RWPE1 (cell line): ENCODE data around the gene MIB1.

ENCODE experiments used
- CTCF ChIA-PET: fragments of 350-600 bp; sonication (Branson Sonifier 250); formaldehyde crosslinking; extraction: SDS; loops from one replicate; lab custom pipeline; 2021; lab: Yijun Ruan, JAX
- POLR2A ChIA-PET: fragments of 400-600 bp; formaldehyde crosslinking; extraction: SDS; loops from one replicate; lab custom pipeline; 2020; ENCODE audit warnings: antibody characterized with exemption; ENCODE audit not compliant: low non-redundant PET; lab: Yijun Ruan, JAX
- DNase-seq: peaks from one replicate; pipeline ENCODE4 v3.0.0; 2012; ENCODE audit warnings: low spot score
- H3K27ac ChIP-seq: fragments of 450-650 bp; 2 replicates; pipeline ENCODE4 v1.5.1; 2017
- TF ChIP-seq, protein P1 (sequence below): fragments of 450-650 bp; conservative IDR thresholded peaks from 2 replicates; pipeline ENCODE4 v1.5.1; 2017; ENCODE audit warnings: low read depth, mild to moderate bottlenecking

MIB1 gene

DNA sequence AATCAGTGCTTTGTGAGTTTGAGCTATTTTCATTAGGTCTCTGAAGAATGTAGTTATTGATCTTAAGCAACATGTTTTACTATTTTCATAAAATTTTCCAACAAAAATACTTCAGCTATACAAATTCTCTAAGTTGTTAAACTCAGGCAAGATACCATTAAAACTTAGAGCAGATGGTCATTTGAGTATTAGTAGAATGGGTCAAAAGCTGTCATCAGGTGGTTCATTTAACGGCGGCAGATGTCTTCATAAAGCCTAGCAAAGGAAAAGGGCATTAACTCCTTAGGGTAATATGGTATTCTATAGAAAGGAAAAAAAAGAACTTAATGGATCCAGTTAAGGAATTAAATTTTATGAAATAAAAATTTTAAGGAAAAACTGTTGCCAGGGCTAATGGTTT lies 19.2 kb downstream of the MIB1 start:
- TF ChIP-seq, protein P1, sequence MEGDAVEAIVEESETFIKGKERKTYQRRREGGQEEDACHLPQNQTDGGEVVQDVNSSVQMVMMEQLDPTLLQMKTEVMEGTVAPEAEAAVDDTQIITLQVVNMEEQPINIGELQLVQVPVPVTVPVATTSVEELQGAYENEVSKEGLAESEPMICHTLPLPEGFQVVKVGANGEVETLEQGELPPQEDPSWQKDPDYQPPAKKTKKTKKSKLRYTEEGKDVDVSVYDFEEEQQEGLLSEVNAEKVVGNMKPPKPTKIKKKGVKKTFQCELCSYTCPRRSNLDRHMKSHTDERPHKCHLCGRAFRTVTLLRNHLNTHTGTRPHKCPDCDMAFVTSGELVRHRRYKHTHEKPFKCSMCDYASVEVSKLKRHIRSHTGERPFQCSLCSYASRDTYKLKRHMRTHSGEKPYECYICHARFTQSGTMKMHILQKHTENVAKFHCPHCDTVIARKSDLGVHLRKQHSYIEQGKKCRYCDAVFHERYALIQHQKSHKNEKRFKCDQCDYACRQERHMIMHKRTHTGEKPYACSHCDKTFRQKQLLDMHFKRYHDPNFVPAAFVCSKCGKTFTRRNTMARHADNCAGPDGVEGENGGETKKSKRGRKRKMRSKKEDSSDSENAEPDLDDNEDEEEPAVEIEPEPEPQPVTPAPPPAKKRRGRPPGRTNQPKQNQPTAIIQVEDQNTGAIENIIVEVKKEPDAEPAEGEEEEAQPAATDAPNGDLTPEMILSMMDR, result no peak
- no peak overlapping the region for H3K27ac ChIP-seq
- ChIA-PET CTCF (no interaction called here), POLR2A (no interaction called here)
- DNase-seq, result no peak

- CTCF ChIA-PET, result no interaction called here
- no peak overlapping the region for H3K27ac ChIP-seq
- POLR2A ChIA-PET, result no interaction called here
- TF ChIP-seq, protein P1, result no peak
- DNase-seq, result no peak
Measured at GRCh38 chr18:21760321-21760720, 19.7 kb downstream of the MIB1 start.

DNA sequence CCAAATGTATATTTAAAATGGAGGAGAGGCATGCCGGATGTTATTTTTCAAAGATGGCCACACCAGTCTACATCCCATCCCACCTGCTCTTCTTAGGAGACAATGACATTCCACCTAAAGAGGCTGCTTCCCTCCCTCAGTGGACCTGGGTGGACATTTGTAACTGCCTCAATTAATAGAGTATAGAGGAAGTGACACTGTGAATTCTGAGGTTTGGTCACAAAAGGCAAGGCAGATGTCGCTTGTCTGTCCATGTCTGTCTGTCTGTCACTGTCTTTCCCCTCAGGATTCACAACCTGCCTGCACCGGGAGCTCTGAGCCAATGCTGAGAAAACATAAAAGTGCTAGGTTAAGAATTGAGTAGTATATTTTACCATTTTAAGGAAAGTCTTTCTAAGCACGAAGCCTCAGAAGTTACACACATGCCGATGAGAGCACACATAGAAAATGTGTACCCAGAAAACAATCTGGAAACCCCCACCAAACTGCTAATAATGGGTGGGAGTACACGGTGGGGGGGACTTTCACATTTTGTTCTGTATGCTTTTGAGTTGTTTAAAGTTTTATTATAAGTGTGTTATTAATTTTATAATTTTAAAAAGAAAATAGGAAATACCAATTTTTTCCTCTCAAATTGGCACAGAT lies 21.0 kb downstream of the MIB1 start:
- H3K27ac ChIP-seq, result no peak overlapping the region
- ChIA-PET POLR2A (no interaction called here), CTCF (no interaction called here)
- TF ChIP-seq, protein P1, result no peak
- no peak for DNase-seq

DNA sequence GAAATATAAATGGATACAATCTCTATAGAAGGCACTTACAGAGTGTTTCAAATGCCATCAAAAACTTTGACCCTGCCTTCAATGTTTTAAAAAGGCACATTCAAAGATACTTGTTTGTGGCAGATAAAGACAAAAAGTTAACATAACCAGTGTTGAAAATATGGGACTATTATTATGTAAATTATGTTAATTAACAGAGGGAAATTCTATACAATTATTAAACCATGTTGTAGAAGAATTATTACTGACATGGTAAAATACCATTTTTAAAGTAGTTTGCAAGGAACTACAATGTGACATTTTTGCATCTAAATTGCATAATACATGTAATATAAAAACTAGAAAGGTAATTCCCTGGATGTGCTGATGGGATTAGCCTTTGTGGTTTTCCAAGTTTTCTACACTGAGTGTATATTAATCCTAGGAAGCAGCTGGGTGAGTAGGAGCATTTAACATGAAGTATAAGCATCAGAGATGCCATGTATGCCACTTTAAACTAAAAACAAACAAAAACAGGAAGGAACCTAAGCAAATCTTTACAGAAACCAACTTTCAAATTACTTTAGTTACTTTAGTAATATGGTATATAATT lies 21.7 kb downstream of the MIB1 start:
- CTCF ChIA-PET, result no interaction called here
- POLR2A ChIA-PET, result no interaction called here
- H3K27ac ChIP-seq, result no peak overlapping the region
- no peak for DNase-seq
- TF ChIP-seq, protein P1, result no peak

- TF ChIP-seq, protein P1, result no peak
- DNase-seq, result no peak
- ChIA-PET CTCF (no interaction called here), POLR2A (no interaction called here)
- H3K27ac ChIP-seq, result no peak overlapping the region
Measured at GRCh38 chr18:21763846-21764646, 23.5 kb downstream of the MIB1 start.

DNA sequence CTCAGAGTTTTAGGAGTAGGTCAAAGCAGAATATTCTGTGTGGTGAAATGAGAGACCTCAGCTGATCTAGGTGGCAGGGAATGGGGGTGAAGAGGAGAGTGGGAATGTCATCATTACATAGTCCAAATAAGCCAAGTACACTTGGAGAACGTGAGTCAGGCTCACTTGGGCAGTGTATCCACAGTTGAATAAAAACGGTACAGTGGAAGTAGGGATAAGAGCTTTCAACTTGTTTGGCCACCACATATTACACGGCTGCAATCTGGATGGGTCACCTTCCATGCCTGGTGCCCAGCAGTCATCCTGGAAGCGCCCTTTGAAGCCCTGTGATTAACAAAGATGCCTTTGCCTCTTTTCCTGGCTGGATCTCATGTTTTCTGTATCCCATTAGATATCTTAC lies 28.6 kb downstream of the MIB1 start:
- no peak for DNase-seq
- POLR2A ChIA-PET, result no interaction called here
- CTCF ChIA-PET, result no interaction called here

More for the DNA sequence above, 28.6 kb downstream of the MIB1 start:
- TF ChIP-seq, protein P1, result no peak
- no peak overlapping the region for H3K27ac ChIP-seq
